Thoracic aorta (tissue), 2 donors: Measurements from ENCODE around the gene NFE2L2. TPM values are rescaled to one million over a fixed set of nuclear protein-coding genes. Genes with fewer than 3 reads are reported as not detected.

Source experiments
- ATAC-seq: fragments of 150-250 bp; one replicate; pipeline ENCODE4 v1.8.0; 2017; ENCODE audit warnings: low read depth; ENCODE audit not compliant: insufficient number of reproducible peaks, low FRiP score
- DNase-seq: peaks from one replicate; pipeline ENCODE4 v3.0.0-alpha.2; 2020; ENCODE audit warnings: low spot score
- H3K27ac ChIP-seq, 2 donors: fragments of 200-600 bp; sonication (generic); 1 replicate in 1 of 2; 2 replicates in 1 of 2; pipeline ENCODE4 v1.5.1; 2016; ENCODE audit warnings: mild to moderate bottlenecking in 2 of 2, moderate library complexity in 2 of 2
- H3K27me3 ChIP-seq: fragments of 200-600 bp; sonication (generic); replicated peaks from 2 replicates; pipeline ENCODE4 v1.6.0; 2016; ENCODE audit warnings: mild to moderate bottlenecking; ENCODE audit not compliant: insufficient read depth
- H3K36me3 ChIP-seq: fragments of 200-600 bp; sonication (generic); one replicate; pipeline ENCODE4 v1.5.1; 2016
- H3K4me1 ChIP-seq, 2 donors: fragments of 200-600 bp; sonication (generic); 1 replicate in 1 of 2; 2 replicates in 1 of 2; pipeline versions ENCODE4 v1.5.1 to v1.6.0; 2016; ENCODE audit warnings: low read depth in 2 of 2, mild to moderate bottlenecking in 1 of 2; ENCODE audit not compliant: control insufficient read depth in 1 of 2
- H3K4me3 ChIP-seq: fragments of 200-600 bp; sonication (generic); 2 replicates; pipeline ENCODE4 v1.5.1; 2016; ENCODE audit warnings: mild to moderate bottlenecking
- H3K9me3 ChIP-seq: fragments of 200-600 bp; sonication (generic); 2 replicates; pipeline ENCODE4 v1.5.1; 2016
- total RNA-seq, 2 donors: library from RNA; depleted of rRNA; stranded (reverse); fragments of >200 nt; gene quantifications; one replicate each; pipeline versions ENCODE4 v1.1.0 to v1.2.3, GENCODE V29; 2016
- TF ChIP-seq, protein P1 (sequence below): fragments of 200-600 bp; sonication (generic); IDR thresholded peaks from one replicate; pipeline ENCODE4 v1.5.1; 2019; ENCODE audit warnings: antibody characterized with exemption

The NFE2L2 gene
- total RNA-seq, 2 donors from 2014 or later = 64.3 to 155 TPM

GRCh38 chr2:177245010-177245422 lies 19.5 kb downstream of the NFE2L2 start:
- peak overlapping the region; percentile 38 for H3K4me3 ChIP-seq
- TF ChIP-seq, protein P1, sequence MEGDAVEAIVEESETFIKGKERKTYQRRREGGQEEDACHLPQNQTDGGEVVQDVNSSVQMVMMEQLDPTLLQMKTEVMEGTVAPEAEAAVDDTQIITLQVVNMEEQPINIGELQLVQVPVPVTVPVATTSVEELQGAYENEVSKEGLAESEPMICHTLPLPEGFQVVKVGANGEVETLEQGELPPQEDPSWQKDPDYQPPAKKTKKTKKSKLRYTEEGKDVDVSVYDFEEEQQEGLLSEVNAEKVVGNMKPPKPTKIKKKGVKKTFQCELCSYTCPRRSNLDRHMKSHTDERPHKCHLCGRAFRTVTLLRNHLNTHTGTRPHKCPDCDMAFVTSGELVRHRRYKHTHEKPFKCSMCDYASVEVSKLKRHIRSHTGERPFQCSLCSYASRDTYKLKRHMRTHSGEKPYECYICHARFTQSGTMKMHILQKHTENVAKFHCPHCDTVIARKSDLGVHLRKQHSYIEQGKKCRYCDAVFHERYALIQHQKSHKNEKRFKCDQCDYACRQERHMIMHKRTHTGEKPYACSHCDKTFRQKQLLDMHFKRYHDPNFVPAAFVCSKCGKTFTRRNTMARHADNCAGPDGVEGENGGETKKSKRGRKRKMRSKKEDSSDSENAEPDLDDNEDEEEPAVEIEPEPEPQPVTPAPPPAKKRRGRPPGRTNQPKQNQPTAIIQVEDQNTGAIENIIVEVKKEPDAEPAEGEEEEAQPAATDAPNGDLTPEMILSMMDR = no peak
- H3K36me3 ChIP-seq = no peaks in the 10 kb centered on the region
- peak overlapping the region; percentile 62 to 97 for H3K27ac ChIP-seq
- peak; percentile 59 for ATAC-seq
- H3K27me3 ChIP-seq = no peaks in the 10 kb centered on the region
- H3K9me3 ChIP-seq = no peaks in the 10 kb centered on the region
- H3K4me1 ChIP-seq = peaks cover 82 to 90% of the 10 kb centered on the region in 2 donors
- no peak for DNase-seq

DNA sequence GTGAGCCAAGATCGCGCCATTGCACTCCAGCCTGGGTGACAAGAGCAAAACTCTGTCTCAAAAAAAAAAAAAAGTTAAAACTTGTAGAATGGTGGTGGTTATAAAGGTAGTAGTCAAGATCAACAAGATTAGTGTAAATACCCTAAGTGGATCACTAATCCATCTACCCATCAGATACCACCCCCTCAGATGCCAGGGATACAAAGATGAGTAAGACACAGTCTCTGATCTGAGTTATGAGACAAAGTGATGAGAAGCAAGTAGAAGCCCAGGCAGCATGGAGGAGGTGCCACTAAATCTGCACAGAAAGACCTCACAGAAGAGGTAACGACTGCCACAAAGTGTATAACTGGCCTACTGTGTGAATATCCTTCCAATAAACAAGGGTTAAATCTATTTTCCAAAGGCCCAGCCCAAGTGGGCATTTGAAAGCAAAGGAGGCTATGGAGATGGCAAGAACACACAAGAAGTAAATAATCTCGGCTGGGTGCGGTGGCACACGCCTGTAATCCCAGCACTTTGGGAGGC lies 20.2 kb downstream of the NFE2L2 start:
- TF ChIP-seq, protein P1 = no peak
- ATAC-seq (no peak), DNase-seq (no peak)
- H3K9me3 ChIP-seq = no peaks in the 10 kb centered on the region
- H3K4me3 ChIP-seq = no peak overlapping the region
- H3K4me1 ChIP-seq = peaks cover 85 to 93% of the 10 kb centered on the region in 2 donors
- peak overlapping the region; percentile 62 to 97 for H3K27ac ChIP-seq
- no peaks in the 10 kb centered on the region for H3K27me3 ChIP-seq
- H3K36me3 ChIP-seq = no peaks in the 10 kb centered on the region

DNA sequence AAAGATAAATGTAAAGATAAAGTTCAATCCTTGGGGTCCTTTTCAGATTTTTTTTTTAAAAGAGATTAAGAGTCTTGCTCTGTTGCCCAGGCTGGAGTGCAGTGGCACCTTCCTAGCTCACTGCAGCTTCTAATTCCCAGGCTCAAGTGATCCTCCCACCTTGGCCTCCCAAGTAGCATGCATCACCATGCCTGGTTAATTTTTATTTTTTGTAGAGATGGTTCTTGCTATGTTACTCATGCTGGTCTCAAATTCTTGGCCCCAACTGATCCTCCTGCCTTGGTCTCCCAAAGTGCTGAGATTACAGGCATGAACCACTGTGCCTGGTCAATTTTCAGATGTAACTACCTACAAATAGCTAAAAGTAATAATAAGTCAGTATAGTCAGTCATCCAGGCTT lies 21.1 kb downstream of the NFE2L2 start:
- H3K4me1 ChIP-seq = peaks cover 85 to 97% of the 10 kb centered on the region in 2 donors
- H3K27ac ChIP-seq = peak overlapping the region; percentile 89 to 97
- DNase-seq = no peak
- peak overlapping the region; percentile 54 for H3K4me3 ChIP-seq
- H3K9me3 ChIP-seq = no peaks in the 10 kb centered on the region
- TF ChIP-seq, protein P1 = no peak
- no peaks in the 10 kb centered on the region for H3K27me3 ChIP-seq
- no peak for ATAC-seq
- H3K36me3 ChIP-seq = no peaks in the 10 kb centered on the region

DNA sequence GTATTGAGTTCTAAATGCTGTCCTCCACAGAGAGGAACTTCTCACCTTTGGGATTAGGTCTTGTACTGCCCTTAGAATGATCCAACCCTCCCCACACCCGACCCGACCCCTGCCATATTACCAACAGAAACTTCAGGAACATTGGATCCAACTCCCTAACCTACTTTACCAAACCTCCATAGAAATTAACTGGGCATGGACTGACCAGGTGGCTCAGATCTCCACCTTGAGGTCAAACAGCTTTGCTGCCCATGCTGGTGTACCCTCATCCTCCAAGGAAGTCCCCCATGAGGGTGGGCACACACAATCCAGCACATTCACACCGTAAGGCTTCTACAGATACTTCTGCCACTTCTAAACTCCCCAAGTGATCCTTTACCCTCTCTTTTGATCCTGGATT lies 21.5 kb downstream of the NFE2L2 start:
- Histone ChIP-seq H3K4me1 (peaks cover 85 to 97% of the 10 kb centered on the region in 2 donors), H3K9me3 (no peaks in the 10 kb centered on the region), H3K36me3 (no peaks in the 10 kb centered on the region), H3K4me3 (peak overlapping the region; percentile 54), H3K27ac (peak overlapping the region; percentile 89 to 97), H3K27me3 (no peaks in the 10 kb centered on the region)
- TF ChIP-seq, protein P1 = no peak
- DNase-seq (no peak), ATAC-seq (no peak)

- no peak for DNase-seq
- no peaks in the 10 kb centered on the region for H3K27me3 ChIP-seq
- H3K4me1 ChIP-seq = peaks cover 88 to 97% of the 10 kb centered on the region in 2 donors
- peak overlapping the region; percentile 89 to 97 for H3K27ac ChIP-seq
- peak overlapping the region; percentile 54 for H3K4me3 ChIP-seq
- peak; percentile 74 for ATAC-seq
- TF ChIP-seq, protein P1 = no peak
- H3K36me3 ChIP-seq = no peaks in the 10 kb centered on the region
- H3K9me3 ChIP-seq = no peaks in the 10 kb centered on the region
These were observed 22.2 kb downstream of the NFE2L2 start for GRCh38 chr2:177242121-177242987.
